Middle frontal gyrus (tissue), 1 donor: ENCODE data around the gene VENTX.

Experiments used
- DNase-seq: peaks from one replicate; pipeline ENCODE4 v3.0.0-alpha.2; 2015; ENCODE audit warnings: low spot score; ENCODE audit errors: extremely low spot score

Gene VENTX

DNA sequence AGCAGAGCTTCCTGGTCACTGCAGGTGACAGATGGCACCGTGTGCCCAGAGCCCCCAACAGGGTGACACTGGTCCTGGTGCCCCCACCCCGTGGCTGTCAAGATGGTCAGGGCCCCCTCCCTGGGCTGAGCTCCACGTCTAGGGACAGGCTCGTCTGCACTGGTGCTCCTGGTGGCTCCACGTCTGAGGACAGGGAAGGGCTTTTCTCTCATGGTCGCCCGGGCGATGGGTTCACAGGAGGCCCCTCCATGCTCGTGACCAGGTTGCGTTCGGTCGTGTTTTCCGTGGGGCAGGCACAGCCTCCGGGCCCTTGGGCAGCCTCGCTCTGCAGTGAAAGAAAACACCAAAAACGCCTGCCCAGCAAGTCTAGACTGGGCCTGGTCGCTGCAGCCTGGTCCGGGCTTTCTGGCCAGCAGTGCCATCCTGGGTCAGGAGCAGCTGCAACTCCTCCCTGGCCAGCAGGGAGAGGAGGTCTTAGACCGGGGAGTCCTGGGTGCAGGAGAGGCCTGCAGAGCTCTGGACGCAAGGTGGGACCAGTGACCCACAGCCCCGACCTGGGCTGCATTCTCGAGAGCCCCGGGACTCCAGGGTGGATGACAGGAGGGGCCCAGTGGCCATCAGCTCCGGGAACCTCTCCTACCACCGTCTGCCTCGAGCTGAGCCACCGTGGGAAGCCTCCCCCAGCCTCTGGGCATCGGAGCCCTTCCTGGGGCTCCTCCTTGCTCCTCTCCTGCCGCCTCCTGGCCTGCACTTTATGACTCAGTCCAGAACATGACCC is 35.5 kb upstream of the VENTX start:
- no peak for DNase-seq

GRCh38 chr10:133202778-133203651 is 34.6 kb upstream of the VENTX start:
- DNase-seq: no peak

DNA sequence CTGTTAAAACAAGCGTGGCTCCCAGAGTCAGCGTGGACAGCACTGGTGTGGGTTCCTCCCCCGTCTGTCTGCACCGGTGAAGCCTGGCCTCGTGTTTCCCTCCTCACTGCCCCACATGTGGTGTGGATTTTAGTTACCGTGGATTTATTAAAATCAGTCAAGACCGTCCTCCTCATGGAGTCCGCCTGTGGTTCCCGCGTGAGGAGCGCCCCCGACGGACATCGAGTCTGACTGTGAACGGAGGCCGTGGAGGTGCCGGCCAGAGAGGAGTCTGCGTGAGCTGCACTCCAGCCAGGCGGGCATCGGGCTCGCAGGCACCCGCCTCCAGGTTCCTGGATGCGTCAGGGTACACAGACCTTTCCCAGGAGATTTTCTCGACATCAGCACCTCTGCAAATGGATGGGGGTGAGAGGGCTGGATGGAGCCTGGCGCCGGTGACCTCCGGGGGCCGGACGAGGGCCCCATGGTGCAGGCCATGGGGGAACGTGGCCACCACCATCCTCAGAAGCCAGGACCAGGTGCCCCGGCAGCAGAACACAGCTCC is 33.9 kb upstream of the VENTX start:
- DNase-seq: no peak

DNA sequence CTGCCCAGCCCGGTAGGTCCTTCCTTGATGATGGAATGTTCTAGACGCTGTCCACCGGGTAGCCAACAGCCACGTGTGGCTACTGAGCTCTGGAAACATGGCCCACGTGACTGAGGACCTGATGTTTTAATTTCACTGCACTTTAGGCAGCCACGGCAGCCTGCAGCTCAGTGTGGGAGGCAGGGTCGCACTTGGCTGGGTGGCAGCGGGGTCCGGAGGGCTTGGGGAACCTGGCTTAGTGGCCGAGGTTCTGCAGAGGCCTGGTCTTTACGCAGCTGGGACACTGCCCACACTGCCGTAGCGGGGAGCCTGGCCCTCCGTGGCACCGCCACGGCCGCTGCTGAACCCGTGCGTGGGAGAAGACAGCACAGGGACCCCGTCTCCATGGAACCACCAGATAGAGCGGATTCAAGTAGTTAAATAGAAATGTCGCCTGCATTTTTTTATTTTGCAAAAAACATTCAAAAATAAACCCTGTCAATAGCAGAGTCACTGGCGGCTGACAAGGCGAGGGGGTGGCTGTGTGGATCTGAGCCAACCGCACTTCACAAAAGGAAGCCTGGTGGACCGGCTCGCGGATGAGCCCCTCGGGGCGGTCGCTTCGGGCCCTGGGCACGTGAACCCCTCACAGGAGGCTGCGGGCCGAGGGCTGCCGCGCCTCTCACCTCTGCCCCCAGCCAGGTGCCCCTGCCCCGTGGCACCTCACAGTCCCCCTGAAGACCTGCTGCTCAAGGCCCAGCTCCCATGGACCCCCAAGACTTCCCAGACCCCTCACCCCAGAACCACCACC is 33.2 kb upstream of the VENTX start:
- DNase-seq: no peak

DNA sequence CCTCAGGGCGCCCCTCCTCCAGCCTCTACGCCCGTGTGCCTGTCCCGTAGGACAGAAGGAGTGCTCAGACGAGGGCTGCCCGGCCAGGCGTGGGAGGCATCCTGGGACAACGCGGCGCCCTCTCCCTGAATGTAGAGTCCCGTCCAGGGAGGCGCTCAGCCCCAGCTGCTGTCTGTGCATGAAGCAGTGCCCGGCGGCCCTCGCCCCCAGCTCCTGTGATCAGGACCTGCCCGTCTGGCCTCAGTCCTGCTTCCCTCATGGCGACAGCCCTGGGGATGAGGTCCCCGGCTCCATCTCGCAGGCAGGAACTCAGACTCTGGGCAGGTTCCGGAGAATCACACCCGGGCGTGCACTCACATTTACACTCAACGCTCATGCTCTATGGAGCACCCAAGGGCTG is 32.5 kb upstream of the VENTX start:
- DNase-seq: no peak

- no peak for DNase-seq
Observed at GRCh38 chr10:133206356-133207040, 31.2 kb upstream of the VENTX start.

GRCh38 chr10:133207041-133207600 is 30.5 kb upstream of the VENTX start:
- DNase-seq: no peak

GRCh38 chr10:133207627-133208026 is 30.0 kb upstream of the VENTX start:
- DNase-seq: no peak

DNA sequence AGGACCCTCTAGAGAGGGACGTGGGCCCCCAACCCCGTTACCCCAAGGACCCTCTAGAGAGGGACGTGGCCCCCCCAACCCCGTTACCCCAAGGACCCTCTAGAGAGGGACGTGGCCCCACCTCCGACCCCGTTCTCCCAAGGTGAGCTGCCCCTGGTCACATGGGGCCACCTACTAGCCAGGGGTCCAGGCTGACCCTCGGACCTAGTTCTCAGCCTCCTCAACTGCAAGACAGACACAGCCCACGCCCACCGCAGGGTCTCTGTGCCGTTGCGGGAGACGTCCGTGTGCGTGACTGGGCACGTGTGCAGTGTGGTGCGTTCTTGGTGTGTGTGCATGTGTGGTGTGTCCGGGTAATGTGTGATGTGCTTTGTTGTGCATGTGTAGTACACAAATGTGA is 29.2 kb upstream of the VENTX start:
- no peak for DNase-seq

DNA sequence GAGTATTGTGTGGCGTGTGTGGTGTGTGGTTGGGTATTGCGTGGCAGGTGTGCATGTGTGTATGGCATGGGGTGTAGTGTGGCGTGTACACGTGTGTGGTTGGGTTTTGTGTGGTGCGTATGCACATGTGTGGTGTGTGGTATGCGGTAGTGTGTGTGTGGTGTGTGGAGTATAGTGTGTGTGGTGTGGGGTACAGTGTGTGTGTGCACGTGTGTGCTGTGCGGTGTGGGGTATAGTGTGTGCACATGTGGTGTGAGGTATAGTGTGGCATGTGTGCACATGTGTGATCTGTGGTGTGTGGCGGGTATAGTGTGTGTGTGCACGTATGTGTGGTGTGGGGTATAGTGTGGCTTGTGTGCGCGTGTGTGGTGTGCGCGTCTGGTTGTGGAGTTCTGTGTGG is 28.5 kb upstream of the VENTX start:
- no peak for DNase-seq

- DNase-seq: no peak
Observed at GRCh38 chr10:133209641-133210040, 28.0 kb upstream of the VENTX start.

DNA sequence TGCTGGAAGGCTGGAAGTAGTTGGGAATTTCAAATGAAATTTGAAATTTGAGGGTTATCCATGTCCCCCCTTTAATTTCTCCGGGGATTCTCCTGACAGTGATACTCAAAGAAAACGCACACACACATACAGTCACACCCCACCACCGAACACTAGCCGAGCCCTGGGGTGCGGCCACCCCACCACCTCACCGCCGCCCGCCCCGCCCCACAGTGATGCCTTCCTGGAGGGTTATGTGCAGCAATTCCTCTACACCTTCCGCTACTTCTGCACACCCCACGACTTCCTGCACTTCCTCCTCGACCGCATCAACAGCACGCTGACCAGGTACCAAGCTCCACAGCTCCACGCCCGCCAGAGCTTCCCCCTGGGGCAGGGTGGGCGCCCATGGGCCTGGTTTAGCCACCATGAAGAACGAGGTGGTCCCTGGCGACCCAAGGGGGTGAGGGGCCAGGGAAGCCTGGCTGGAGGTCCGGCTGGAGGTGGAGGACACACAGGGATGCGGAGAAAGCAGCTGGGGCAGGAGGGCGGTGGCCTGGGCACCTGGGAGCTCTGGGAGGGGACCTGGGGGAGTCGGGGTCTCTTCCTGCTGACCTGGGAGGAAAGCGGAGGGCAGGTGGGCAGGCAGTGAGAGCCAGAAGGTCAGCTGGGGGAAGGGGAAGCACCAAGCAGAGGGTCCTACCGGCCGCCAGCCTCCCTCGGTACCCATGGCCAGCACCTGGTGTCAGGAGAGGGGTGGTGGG is 27.1 kb upstream of the VENTX start:
- DNase-seq: no peak

GRCh38 chr10:133211141-133211830 is 26.4 kb upstream of the VENTX start:
- no peak for DNase-seq

GRCh38 chr10:133211959-133212852 is 25.4 kb upstream of the VENTX start:
- no peak for DNase-seq

DNA sequence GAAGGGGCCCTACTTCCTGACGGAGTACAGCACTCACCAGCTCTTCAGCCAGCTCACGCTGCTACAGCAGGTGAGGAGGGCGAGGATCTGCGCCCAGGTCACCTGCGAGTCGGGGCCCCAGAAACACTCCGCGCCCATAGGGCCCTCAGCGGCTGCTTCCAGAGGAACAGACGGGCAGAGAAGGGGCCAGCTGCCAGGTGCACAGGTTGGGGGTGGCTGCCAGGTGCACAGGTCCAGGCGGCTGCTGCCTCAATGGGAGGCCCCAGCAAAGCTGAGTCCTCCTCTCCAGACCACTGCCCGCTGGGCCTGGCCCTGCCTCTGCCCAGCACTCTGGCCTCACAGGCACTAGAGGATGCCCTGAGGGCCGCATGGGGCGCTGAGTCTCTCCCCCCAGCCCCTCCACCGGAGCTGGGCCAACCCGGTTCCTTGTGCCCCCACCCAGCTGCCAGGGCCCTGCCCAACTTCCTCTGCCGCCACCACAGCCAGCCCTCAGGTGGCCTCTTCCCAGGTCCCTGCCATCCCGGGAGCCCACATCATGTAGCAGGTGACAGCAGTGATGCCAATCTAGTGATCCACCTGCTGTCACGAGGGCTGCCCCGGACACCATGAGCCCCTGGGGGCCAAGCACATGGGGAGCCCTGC is 24.7 kb upstream of the VENTX start:
- no peak for DNase-seq

GRCh38 chr10:133213641-133214467 is 23.8 kb upstream of the VENTX start:
- no peak for DNase-seq
